ENCODE measurements around the gene GNA14. TPM values are rescaled to one million over a fixed set of nuclear protein-coding genes. Genes with fewer than 3 reads are reported as not detected.

GNA14 gene
- polyA plus RNA-seq, 2 of the 4 experiments (the other 2 are of a cell fraction), result 0.04 to 0.06 TPM

- Histone ChIP-seq H3K9me3 (no peaks in the 10 kb centered on the region), H3K4me1 (no peaks in the 10 kb centered on the region), H3K4me2 (no peak overlapping the region), H3K4me3 (no peak overlapping the region), H3K27ac (no peak overlapping the region)
- ATAC-seq (no peak), FAIRE-seq (no peak), DNase-seq (ENCODE audit: low read depth in 1 of 2, low spot score in 1 of 2) (no peak)
- CTCF ChIA-PET, result interaction anchor here (0.6 to 14.5 kb wide), 4 partner anchors 9 to 317 kb away, joined by 3 to 238 read pairs (median 68); no protein-coding TSS in a partner anchor
- POLR2A ChIA-PET, result no interaction called here
- 74% methylated on average over 3 of the region's 3 CpGs for WGBS (ENCODE audit: missing lambda C conversion rate)
- no peak for TF ChIP-seq RNF2 (IDR thresholded peaks at IDR 0.05; ENCODE audit: borderline replicate concordance, low read depth)
- TF ChIP-seq EHF (CRISPR knock-in tag; IDR thresholded peaks at IDR 0.05), result no peak
- TF ChIP-seq TP53 (CRISPR knock-in tag; IDR thresholded peaks at IDR 0.05), result no peak
- TF ChIP-seq FOSB (CRISPR knock-in tag; IDR thresholded peaks at IDR 0.05), result no peak
- TF ChIP-seq EP300 (IDR thresholded peaks at IDR 0.05), result no peak
- TF ChIP-seq HOXB5 (CRISPR knock-in tag; IDR thresholded peaks at IDR 0.05), result no peak
- TF ChIP-seq MAZ (IDR thresholded peaks at IDR 0.05; ENCODE audit: borderline replicate concordance, low read depth, low read length), result no peak
- TF ChIP-seq PBX3 (IDR thresholded peaks at IDR 0.05), result no peak
- no peak for TF ChIP-seq ELK1 (IDR thresholded peaks at IDR 0.05; ENCODE audit: low read depth, low read length)
- no peak for TF ChIP-seq SREBF2 (IDR thresholded peaks at IDR 0.05)
- no peak for TF ChIP-seq NR3C1 (IDR thresholded peaks at IDR 0.05)
These were observed 212.4 kb downstream of the GNA14 start for GRCh38 chr9:77435688-77436087.

- FAIRE-seq, result no peak
- Histone ChIP-seq H3K4me2 (no peak overlapping the region), H3K4me3 (no peak overlapping the region), H3K27ac (no peak overlapping the region), H3K4me1 (no peaks in the 10 kb centered on the region), H3K9me3 (no peaks in the 10 kb centered on the region)
- no peak for ATAC-seq
- WGBS (ENCODE audit: missing lambda C conversion rate), result 90% methylated on average over 4 of the region's 4 CpGs
- TF ChIP-seq EHF (CRISPR knock-in tag; IDR thresholded peaks at IDR 0.05) (no peak), NPAS2 (CRISPR knock-in tag; IDR thresholded peaks at IDR 0.05; ENCODE audit: borderline replicate concordance) (no peak), TP53 (CRISPR knock-in tag; IDR thresholded peaks at IDR 0.05) (no peak), POLR2AphosphoS2 (conservative IDR thresholded peaks at IDR 0.05; ENCODE audit: low read length) (no peak), FOSL2 (IDR thresholded peaks at IDR 0.05) (no peak), FOSL2 (CRISPR knock-in tag; IDR thresholded peaks at IDR 0.05) (no peak), POLR2A (IDR thresholded peaks at IDR 0.05; ENCODE audit: low read length) (no peak), BHLHE40 (IDR thresholded peaks at IDR 0.05; ENCODE audit: low read depth, low read length) (no peak), MAFK (IDR thresholded peaks at IDR 0.05; ENCODE audit: partially characterized antibody) (no peak), HOXB13 (CRISPR knock-in tag; IDR thresholded peaks at IDR 0.05; ENCODE audit: low read depth) (no peak), ZSCAN20 (CRISPR knock-in tag; IDR thresholded peaks at IDR 0.05) (no peak), ELK1 (IDR thresholded peaks at IDR 0.05; ENCODE audit: low read depth, low read length) (no peak), USF2 (IDR thresholded peaks at IDR 0.05) (no peak), PBX3 (IDR thresholded peaks at IDR 0.05) (no peak), ZFP36 (IDR thresholded peaks at IDR 0.05; ENCODE audit: borderline replicate concordance, partially characterized antibody) (no peak), HMGXB4 (CRISPR knock-in tag; IDR thresholded peaks at IDR 0.05; ENCODE audit: borderline replicate concordance) (no peak), RNF2 (IDR thresholded peaks at IDR 0.05; ENCODE audit: borderline replicate concordance, low read depth) (no peak), CEBPB (IDR thresholded peaks at IDR 0.05) (no peak)
- no peak for DNase-seq (ENCODE audit: low read depth in 1 of 2, low spot score in 1 of 2)
- ChIA-PET CTCF (interaction anchor here (0.6 to 14.5 kb wide), 11 partner anchors 10 to 780 kb away, joined by 3 to 238 read pairs (median 6); no protein-coding TSS in a partner anchor), POLR2A (no interaction called here)
These were observed 212.8 kb downstream of the GNA14 start for GRCh38 chr9:77435277-77435676.
